Fibroblast of lung (primary cell): ENCODE measurements around the gene ITPA.

Experiments
- CTCF ChIP-seq, 2 donors: IDR thresholded peaks in 1 of 2; conservative IDR thresholded peaks in 1 of 2; 1 replicate in 1 of 2; 2 replicates in 1 of 2; pipeline ENCODE4 v1.5.1; 2011 to 2012; ENCODE audit warnings: low read length in 2 of 2, control low read depth in 1 of 2, inconsistent platforms in 1 of 2, low read depth in 1 of 2, mild to moderate bottlenecking in 1 of 2
- EZH2 ChIP-seq: IDR thresholded peaks from 2 replicates; pipeline ENCODE4 v1.5.1; 2012; ENCODE audit warnings: low read length, control low read depth, mild to moderate bottlenecking; ENCODE audit errors: missing control alignments

- TF ChIP-seq CTCF (conservative IDR thresholded peaks at IDR 0.05 in 1 of 2, IDR thresholded peaks at IDR 0.05 in 1 of 2; ENCODE audit: low read depth in 1 of 2, low read length in 2 of 2) (no peak), EZH2 (no peak)
Observed at GRCh38 chr20:3199976-3200755, 9.1 kb upstream of the ITPA start.
